Medulla oblongata (tissue), 1 donor: ENCODE results near the gene TK1.

Source experiments
- DNase-seq: peaks from one replicate; pipeline ENCODE4 v3.0.0-alpha.2; 2015; ENCODE audit errors: extremely low spot score

TK1 gene

GRCh38 chr17:78133971-78134898 is 52.6 kb downstream of the TK1 start:
- no peak for DNase-seq

GRCh38 chr17:78133179-78133951 is 53.5 kb downstream of the TK1 start:
- DNase-seq, result no peak

- DNase-seq, result no peak
Measured at GRCh38 chr17:78132767-78133178, 54.1 kb downstream of the TK1 start.

GRCh38 chr17:78132084-78132676 is 54.7 kb downstream of the TK1 start:
- DNase-seq, result no peak

GRCh38 chr17:78131172-78132083 is 55.4 kb downstream of the TK1 start:
- DNase-seq, result no peak

GRCh38 chr17:78130437-78131101 is 56.3 kb downstream of the TK1 start, which contains the start of gene TMC8:
TMC8 (plus strand) TSS chr17:78130771; CDS start chr17:78131589, 818 bp downstream.
- DNase-seq, result peak; percentile 74

GRCh38 chr17:78130090-78130436 is 56.8 kb downstream of the TK1 start:
- no peak for DNase-seq

- no peak for DNase-seq
Measured at GRCh38 chr17:78129351-78130089, 57.3 kb downstream of the TK1 start.

GRCh38 chr17:78128551-78129350 is 58.1 kb downstream of the TK1 start, which contains the start of gene TMC6:
TMC6 (minus strand) TSS chr17:78128755; CDS start chr17:78126832, 1,923 bp downstream.
- peak; percentile 79 for DNase-seq

GRCh38 chr17:78127888-78128550 is 58.8 kb downstream of the TK1 start:
- DNase-seq, result no peak

- peak; percentile 95 for DNase-seq
Measured at GRCh38 chr17:78127239-78127887, 59.5 kb downstream of the TK1 start.

GRCh38 chr17:78126895-78127238 is 60.0 kb downstream of the TK1 start:
- DNase-seq, result no peak

GRCh38 chr17:78125976-78126894 is 60.6 kb downstream of the TK1 start:
- DNase-seq, result no peak

- DNase-seq, result no peak
Measured at GRCh38 chr17:78125138-78125913, 61.5 kb downstream of the TK1 start.

GRCh38 chr17:78124836-78125137 is 62.1 kb downstream of the TK1 start:
- DNase-seq, result no peak
